D721Med (cell line): ENCODE results near the gene HSPB6.

Source experiments
- DNase-seq: peaks from one replicate; pipeline ENCODE4 v3.0.0; 2011; ENCODE audit warnings: low spot score; ENCODE audit not compliant: insufficient read length
- FAIRE-seq: peaks from 2 replicates; lab custom pipeline; 2011; peaks lifted over from hg19 to GRCh38; lab: Jason Lieb, UNC
- CTCF ChIP-seq: IDR thresholded peaks from 2 replicates; pipeline ENCODE4 v1.5.1; 2012; ENCODE audit warnings: mild to moderate bottlenecking, control low read depth; ENCODE audit not compliant: insufficient read depth; ENCODE audit errors: missing control alignments

HSPB6 gene

GRCh38 chr19:35768082-35768421 is 11.2 kb upstream of the HSPB6 start:
- DNase-seq (no peak), FAIRE-seq (no peak)
- no peak for TF ChIP-seq CTCF

GRCh38 chr19:35767288-35768081 is 10.7 kb upstream of the HSPB6 start:
- no peak for TF ChIP-seq CTCF
- no peak for DNase-seq

GRCh38 chr19:35766571-35767104 is 9.8 kb upstream of the HSPB6 start:
- DNase-seq (no peak), FAIRE-seq (no peak)
- TF ChIP-seq CTCF = no peak

More at GRCh38 chr19:35767288-35768081, 10.7 kb upstream of the HSPB6 start:
- no peak for FAIRE-seq

GRCh38 chr19:35764432-35765315 is 7.8 kb upstream of the HSPB6 start:
- TF ChIP-seq CTCF = no peak
- DNase-seq (no peak), FAIRE-seq (no peak)

DNA sequence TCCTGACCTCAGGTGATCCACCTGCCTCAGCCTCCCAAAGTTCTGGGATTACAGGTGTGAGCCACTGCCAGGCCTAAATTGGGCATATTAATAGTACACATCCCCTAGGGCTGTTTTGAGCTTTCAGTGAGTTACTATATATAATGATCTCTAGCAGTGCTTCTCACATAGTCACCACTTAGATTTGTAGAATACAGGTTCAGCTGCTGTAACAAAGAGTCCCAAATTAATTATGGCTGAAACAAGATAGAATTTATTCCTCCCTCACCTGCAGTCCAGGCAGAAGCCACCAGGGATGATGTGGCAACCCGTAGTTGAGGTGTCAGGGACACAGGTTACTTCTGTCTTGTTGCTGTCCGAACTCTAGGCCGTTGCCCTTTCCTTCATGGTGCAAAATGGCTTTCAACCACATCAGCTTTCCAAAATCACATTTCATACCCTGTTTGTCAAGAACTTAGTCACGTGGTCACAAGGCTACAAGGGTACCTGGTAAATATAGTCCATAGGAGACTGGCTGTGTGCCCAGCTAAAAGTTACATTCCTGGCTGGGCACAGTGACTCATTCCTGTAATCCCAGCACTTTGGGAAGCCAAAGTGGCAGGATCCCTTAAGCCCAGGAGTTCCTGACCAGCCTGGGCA is 4.0 kb upstream of the HSPB6 start:
- DNase-seq (no peak), FAIRE-seq (no peak)
- TF ChIP-seq CTCF = no peak

- DNase-seq (no peak), FAIRE-seq (no peak)
- no peak for TF ChIP-seq CTCF
Observed at GRCh38 chr19:35759697-35760096, 2.9 kb upstream of the HSPB6 start.
